ENCODE measurements around the gene PMPCA. TPM values are rescaled to one million over a fixed set of nuclear protein-coding genes. Genes with fewer than 3 reads are reported as not detected.

PMPCA gene
- total RNA-seq, 1 donor from 2014 or later = 61.3 TPM

GRCh38 chr9:136363106-136363948 is 47.1 kb upstream of the PMPCA start, which contains the start of gene DNLZ:
DNLZ (minus strand) TSS chr9:136363744; CDS start chr9:136363714, 30 bp downstream.
- Mint-ChIP-seq H3K4me3 (ENCODE audit: unreplicated experiment) (peak within 1 kb of the TSS; percentile 87), H3K36me3 (ENCODE audit: low read depth, unreplicated experiment) (peaks cover 6% of the 10 kb centered on the region), H3K27ac (ENCODE audit: unreplicated experiment) (peak within 1 kb of the TSS; percentile 52), H3K9me3 (ENCODE audit: unreplicated experiment) (no peaks in the 10 kb centered on the region), H3K27me3 (ENCODE audit: unreplicated experiment) (peaks cover 10% of the 10 kb centered on the region), H3K4me1 (ENCODE audit: unreplicated experiment) (no peaks in the 10 kb centered on the region)
- peak; percentile 96 for DNase-seq (ENCODE audit: low spot score)
- TF ChIP-seq CTCF (IDR thresholded peaks at IDR 0.05; ENCODE audit: unreplicated experiment) = peak; percentile 99

GRCh38 chr9:136363949-136364748 is 46.3 kb upstream of the PMPCA start:
- Mint-ChIP-seq H3K36me3 (ENCODE audit: low read depth, unreplicated experiment) (peaks cover 6% of the 10 kb centered on the region), H3K9me3 (ENCODE audit: unreplicated experiment) (no peaks in the 10 kb centered on the region), H3K27ac (ENCODE audit: unreplicated experiment) (no peak overlapping the region), H3K4me1 (ENCODE audit: unreplicated experiment) (no peaks in the 10 kb centered on the region), H3K4me3 (ENCODE audit: unreplicated experiment) (no peak overlapping the region), H3K27me3 (ENCODE audit: unreplicated experiment) (peaks cover 11% of the 10 kb centered on the region)
- peak; percentile 48 for TF ChIP-seq CTCF (IDR thresholded peaks at IDR 0.05; ENCODE audit: unreplicated experiment)
- DNase-seq (ENCODE audit: low spot score) = no peak

- H3K27ac Mint-ChIP-seq (ENCODE audit: unreplicated experiment) = no peak overlapping the region
- H3K9me3 Mint-ChIP-seq (ENCODE audit: unreplicated experiment) = no peaks in the 10 kb centered on the region
- DNase-seq (ENCODE audit: low spot score) = no peak
- TF ChIP-seq CTCF (IDR thresholded peaks at IDR 0.05; ENCODE audit: unreplicated experiment) = no peak
- H3K4me1 Mint-ChIP-seq (ENCODE audit: unreplicated experiment) = no peaks in the 10 kb centered on the region
- H3K27me3 Mint-ChIP-seq (ENCODE audit: unreplicated experiment) = peaks cover 12% of the 10 kb centered on the region
- no peak overlapping the region for H3K4me3 Mint-ChIP-seq (ENCODE audit: unreplicated experiment)
- peaks cover 6% of the 10 kb centered on the region for H3K36me3 Mint-ChIP-seq (ENCODE audit: low read depth, unreplicated experiment)
These were observed 45.3 kb upstream of the PMPCA start for GRCh38 chr9:136364942-136365774.

GRCh38 chr9:136365775-136366222 is 44.7 kb upstream of the PMPCA start:
- Mint-ChIP-seq H3K27ac (ENCODE audit: unreplicated experiment) (no peak overlapping the region), H3K27me3 (ENCODE audit: unreplicated experiment) (peaks cover 11% of the 10 kb centered on the region), H3K36me3 (ENCODE audit: low read depth, unreplicated experiment) (peaks cover 6% of the 10 kb centered on the region), H3K4me1 (ENCODE audit: unreplicated experiment) (no peaks in the 10 kb centered on the region), H3K4me3 (ENCODE audit: unreplicated experiment) (no peak overlapping the region), H3K9me3 (ENCODE audit: unreplicated experiment) (no peaks in the 10 kb centered on the region)
- no peak for DNase-seq (ENCODE audit: low spot score)
- TF ChIP-seq CTCF (IDR thresholded peaks at IDR 0.05; ENCODE audit: unreplicated experiment) = no peak

All from endothelial cell (in vitro differentiated cells).